A673 (cell line): ENCODE data around the gene WDR87.

ENCODE experiments used
- CTCF ChIP-seq: fragments of 300-800, 200-600 bp; sonication (generic); conservative IDR thresholded peaks from 2 replicates; pipeline ENCODE4 v1.5.1; 2017; ENCODE audit warnings: low read depth, mild to moderate bottlenecking, antibody characterized with exemption, low read length, moderate library complexity, mixed read lengths
- EZH2 ChIP-seq: fragments of 200-600 bp; sonication (generic); IDR thresholded peaks from 2 replicates; pipeline ENCODE4 v1.6.1; 2017; ENCODE audit warnings: borderline replicate concordance, low read depth, mild to moderate bottlenecking, mixed read lengths, antibody characterized with exemption, low read length; ENCODE audit not compliant: poor library complexity, severe bottlenecking

GRCh38 chr19:37886571-37886970, 19.8 kb downstream of the WDR87 start:
- TF ChIP-seq CTCF (no peak), EZH2 (no peak)
